OCI-LY7 (cell line): ENCODE measurements around the gene CENPK. TPM values are rescaled to one million over a fixed set of nuclear protein-coding genes. Genes with fewer than 3 reads are reported as not detected.

ENCODE experiments used
- BruUV-seq: library from RNA; stranded (reverse); fragments of 400-500 nt; replicated peaks from 2 replicates; lab custom pipeline; 2021; lab: Mats Ljungman, UMichigan
- CTCF ChIA-PET: fragments of 300-600 bp; sonication (Branson Sonifier 250); formaldehyde crosslinking; loops from one replicate; lab custom pipeline; 2022; ENCODE audit warnings: antibody characterized with exemption; ENCODE audit not compliant: unreplicated experiment; lab: Charles Lee
- POLR2A ChIA-PET: fragments of 300-600 bp; sonication (Branson Sonifier 250); formaldehyde crosslinking; loops from one replicate; lab custom pipeline; 2022; ENCODE audit warnings: antibody characterized with exemption; lab: Charles Lee
- DNase-seq: peaks from one replicate; pipeline ENCODE4 v3.0.0-alpha.2; 2015; ENCODE audit warnings: low spot score
- H2AFZ ChIP-seq: fragments of 200-600 bp; sonication (generic), shearing (Covaris generic); 2 replicates; pipeline ENCODE4 v1.6.1; 2014; ENCODE audit warnings: mild to moderate bottlenecking, antibody characterized with exemption, low read length, moderate library complexity
- H3K27ac ChIP-seq: fragments of 200-600 bp; sonication (generic); 2 replicates; pipeline ENCODE4 v1.5.1; 2014; ENCODE audit warnings: mixed run types, low read depth, mild to moderate bottlenecking, moderate library complexity, low read length, inconsistent platforms; ENCODE audit not compliant: poor library complexity, severe bottlenecking
- H3K36me3 ChIP-seq: fragments of 200-600 bp; sonication (generic); 2 replicates; pipeline ENCODE4 v1.6.1; 2014; ENCODE audit warnings: mild to moderate bottlenecking, antibody characterized with exemption, low read length, moderate library complexity, mixed read lengths; ENCODE audit not compliant: insufficient read depth
- H3K4me1 ChIP-seq: fragments of 200-600 bp; sonication (generic); 2 replicates; pipeline ENCODE4 v1.5.1; 2014; ENCODE audit warnings: mild to moderate bottlenecking, low read length; ENCODE audit not compliant: insufficient read depth, poor library complexity, severe bottlenecking
- H3K4me2 ChIP-seq: fragments of 200-600 bp; sonication (generic); 2 replicates; pipeline ENCODE4 v1.6.1; 2014; ENCODE audit warnings: mild to moderate bottlenecking, low read length
- H3K4me3 ChIP-seq: fragments of 200-600 bp; sonication (generic); 2 replicates; pipeline ENCODE4 v1.5.1; 2014; ENCODE audit warnings: mild to moderate bottlenecking, low read depth, low read length; ENCODE audit not compliant: poor library complexity, severe bottlenecking
- H3K79me2 ChIP-seq: fragments of 200-600 bp; sonication (generic); 2 replicates; pipeline ENCODE4 v1.6.1; 2016; ENCODE audit warnings: low read depth, mild to moderate bottlenecking, low read length, moderate library complexity, mixed read lengths; ENCODE audit not compliant: insufficient read depth
- H3K9me2 ChIP-seq: fragments of 200-600 bp; sonication (generic); 2 replicates; pipeline ENCODE4 v1.6.1; 2016; ENCODE audit warnings: mild to moderate bottlenecking, low read length, mixed read lengths; ENCODE audit not compliant: insufficient read depth
- H3K9me3 ChIP-seq: fragments of 200-600 bp; sonication (generic); 2 replicates; pipeline ENCODE4 v1.6.1; 2014; ENCODE audit warnings: mild to moderate bottlenecking, mixed run types, low read length, mixed read lengths
- H4K20me1 ChIP-seq: fragments of 200-600 bp; sonication (generic); 2 replicates; pipeline ENCODE4 v1.6.1; 2014; ENCODE audit warnings: mild to moderate bottlenecking, antibody characterized with exemption, low read length, moderate library complexity, mixed read lengths; ENCODE audit not compliant: insufficient read depth
- EZH2phosphoT487 ChIP-seq: fragments of 200-600 bp; sonication (generic); IDR thresholded peaks from 2 replicates; pipeline ENCODE4 v1.6.1; 2018; ENCODE audit warnings: low read depth, borderline replicate concordance, mild to moderate bottlenecking, mixed run types, antibody characterized with exemption, low read length, moderate library complexity, mixed read lengths
- intact Hi-C: fragments of 100-400 bp; cut with micrococcal nuclease; formaldehyde crosslinking; loops from one replicate; pipeline ENCODE4 v1.10.0; 2022; ENCODE audit not compliant: unreplicated experiment
- total RNA-seq, 2 experiments: library from RNA; depleted of rRNA in 1 of 2; stranded (reverse); fragments of >200 nt in 1 of 2; shearing (Covaris generic) in 1 of 2; gene quantifications; 2 replicates each; pipeline ENCODE4 v1.2.3, GENCODE V29; 2014 to 2022
- TF ChIP-seq, protein P1 (sequence below): fragments of 200-600 bp; sonication (generic); conservative IDR thresholded peaks from 2 replicates; pipeline ENCODE4 v1.5.1; 2014; ENCODE audit warnings: mild to moderate bottlenecking, antibody characterized with exemption, low read length, moderate library complexity, mixed read lengths

Gene CENPK
- total RNA-seq, 2 experiments from 2014 or later: 52.6 to 90.0 TPM

DNA sequence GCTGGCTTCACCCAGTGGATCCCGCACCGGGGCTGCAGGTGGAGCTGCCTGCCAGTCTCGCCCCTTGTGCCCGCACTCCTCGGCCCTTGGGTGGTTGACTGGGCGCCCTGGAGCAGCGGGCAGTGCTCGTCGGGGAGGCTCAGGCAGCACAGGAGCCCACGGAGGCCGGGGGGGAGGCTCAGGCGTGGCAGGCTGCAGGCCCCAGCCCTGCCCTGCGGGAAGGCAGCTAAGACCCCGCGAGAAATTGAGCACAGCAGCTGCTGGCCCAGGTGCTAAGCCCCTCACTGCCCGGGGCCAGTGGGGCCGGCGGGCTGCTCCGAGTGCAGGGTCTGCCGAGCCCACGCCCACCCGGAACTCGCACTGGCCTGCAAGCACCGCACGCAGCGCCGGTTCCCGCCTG, 77.6 kb downstream of the CENPK start:
- Histone ChIP-seq H3K79me2 (peaks cover 6% of the 10 kb centered on the region; the same call in 1 of the 2 replicates), H3K27ac (no peak overlapping the region), H3K9me3 (no peaks in the 10 kb centered on the region), H3K9me2 (no peaks in the 10 kb centered on the region), H2AFZ (no peak overlapping the region), H4K20me1 (no peaks in the 10 kb centered on the region), H3K4me2 (no peak overlapping the region), H3K4me3 (no peak overlapping the region), H3K4me1 (peaks cover 9% of the 10 kb centered on the region), H3K36me3 (no peaks in the 10 kb centered on the region)
- CTCF ChIA-PET: no interaction called here
- POLR2A ChIA-PET: no interaction called here
- no TSS peak for BruUV-seq
- TF ChIP-seq, protein P1, sequence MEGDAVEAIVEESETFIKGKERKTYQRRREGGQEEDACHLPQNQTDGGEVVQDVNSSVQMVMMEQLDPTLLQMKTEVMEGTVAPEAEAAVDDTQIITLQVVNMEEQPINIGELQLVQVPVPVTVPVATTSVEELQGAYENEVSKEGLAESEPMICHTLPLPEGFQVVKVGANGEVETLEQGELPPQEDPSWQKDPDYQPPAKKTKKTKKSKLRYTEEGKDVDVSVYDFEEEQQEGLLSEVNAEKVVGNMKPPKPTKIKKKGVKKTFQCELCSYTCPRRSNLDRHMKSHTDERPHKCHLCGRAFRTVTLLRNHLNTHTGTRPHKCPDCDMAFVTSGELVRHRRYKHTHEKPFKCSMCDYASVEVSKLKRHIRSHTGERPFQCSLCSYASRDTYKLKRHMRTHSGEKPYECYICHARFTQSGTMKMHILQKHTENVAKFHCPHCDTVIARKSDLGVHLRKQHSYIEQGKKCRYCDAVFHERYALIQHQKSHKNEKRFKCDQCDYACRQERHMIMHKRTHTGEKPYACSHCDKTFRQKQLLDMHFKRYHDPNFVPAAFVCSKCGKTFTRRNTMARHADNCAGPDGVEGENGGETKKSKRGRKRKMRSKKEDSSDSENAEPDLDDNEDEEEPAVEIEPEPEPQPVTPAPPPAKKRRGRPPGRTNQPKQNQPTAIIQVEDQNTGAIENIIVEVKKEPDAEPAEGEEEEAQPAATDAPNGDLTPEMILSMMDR: no peak
- TF ChIP-seq EZH2phosphoT487: no peak
- DNase-seq: no peak
- intact Hi-C loops: no loop called here

DNA sequence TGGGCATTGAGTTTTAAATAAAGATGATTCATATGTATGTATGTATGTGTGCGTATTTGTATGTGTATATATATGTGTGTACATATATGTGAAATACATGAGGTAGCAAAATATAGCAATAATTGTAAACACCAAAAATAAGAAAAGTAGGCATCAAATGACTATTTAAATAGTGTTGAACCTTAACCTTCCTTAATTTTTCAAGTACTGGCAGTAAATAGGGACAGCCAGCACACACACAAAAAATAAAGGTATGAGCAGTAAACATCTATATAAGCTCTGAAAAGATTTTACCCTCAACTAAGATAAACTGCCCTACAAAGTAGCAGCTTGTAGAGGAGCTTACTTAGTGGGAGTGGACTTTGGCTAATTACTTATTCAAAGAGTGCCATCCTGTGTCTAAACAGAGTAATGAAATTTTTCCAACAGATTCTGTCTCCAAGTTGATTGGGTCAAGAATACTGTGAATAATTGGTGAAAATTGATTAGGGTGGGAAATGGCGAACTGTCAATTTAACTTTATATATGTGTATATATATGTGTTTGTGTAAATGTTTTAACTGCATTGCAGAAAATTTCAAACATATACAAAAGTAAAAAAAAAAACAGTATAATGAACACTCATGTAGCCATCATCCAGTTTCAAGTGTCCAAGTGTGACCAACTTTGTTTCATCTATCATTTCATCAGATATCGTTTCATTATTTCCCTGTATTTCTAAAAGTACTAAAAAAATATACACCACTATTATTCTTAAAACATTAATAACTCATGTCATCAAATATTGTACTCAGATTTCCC, 79.2 kb downstream of the CENPK start:
- peak overlapping the region; percentile 82 for H2AFZ ChIP-seq
- no peaks in the 10 kb centered on the region for H3K9me3 ChIP-seq
- ChIA-PET CTCF (interaction anchor here (1.8 kb wide), 1 partner anchor 523 kb away, joined by 7 read pairs; no protein-coding TSS in a partner anchor), POLR2A (interaction anchor here (0.6 to 2.4 kb wide), 9 partner anchors 11 to 673 kb away, joined by 3 to 12 read pairs (median 5); no protein-coding TSS in a partner anchor)
- BruUV-seq: no TSS peak
- peak; percentile 78 for DNase-seq
- H3K36me3 ChIP-seq: no peaks in the 10 kb centered on the region
- H3K27ac ChIP-seq: peak overlapping the region; percentile 72
- H3K4me1 ChIP-seq: peaks cover 23% of the 10 kb centered on the region
- no peaks in the 10 kb centered on the region for H4K20me1 ChIP-seq
- peak overlapping the region; percentile 71 for H3K4me3 ChIP-seq
- H3K79me2 ChIP-seq: peaks cover 16% of the 10 kb centered on the region; the same call in 1 of the 2 replicates
- intact Hi-C loops: loop anchor here (1.0 to 5.0 kb wide), 8 partner anchors 383 to 849 kb away; no protein-coding TSS in a partner anchor
- TF ChIP-seq, protein P1: peak; percentile 89
- no peak for TF ChIP-seq EZH2phosphoT487
- peak overlapping the region; percentile 99 for H3K4me2 ChIP-seq
- H3K9me2 ChIP-seq: no peaks in the 10 kb centered on the region
